ENCODE results near the gene NR0B1. TPM values are rescaled to one million over a fixed set of nuclear protein-coding genes. Genes with fewer than 3 reads are reported as not detected.

The NR0B1 gene, protein sequence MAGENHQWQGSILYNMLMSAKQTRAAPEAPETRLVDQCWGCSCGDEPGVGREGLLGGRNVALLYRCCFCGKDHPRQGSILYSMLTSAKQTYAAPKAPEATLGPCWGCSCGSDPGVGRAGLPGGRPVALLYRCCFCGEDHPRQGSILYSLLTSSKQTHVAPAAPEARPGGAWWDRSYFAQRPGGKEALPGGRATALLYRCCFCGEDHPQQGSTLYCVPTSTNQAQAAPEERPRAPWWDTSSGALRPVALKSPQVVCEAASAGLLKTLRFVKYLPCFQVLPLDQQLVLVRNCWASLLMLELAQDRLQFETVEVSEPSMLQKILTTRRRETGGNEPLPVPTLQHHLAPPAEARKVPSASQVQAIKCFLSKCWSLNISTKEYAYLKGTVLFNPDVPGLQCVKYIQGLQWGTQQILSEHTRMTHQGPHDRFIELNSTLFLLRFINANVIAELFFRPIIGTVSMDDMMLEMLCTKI
- total RNA-seq = not detected
- polyA plus RNA-seq = not detected
- 0 reads per million in 6 experiments for total RNA-seq

DNA sequence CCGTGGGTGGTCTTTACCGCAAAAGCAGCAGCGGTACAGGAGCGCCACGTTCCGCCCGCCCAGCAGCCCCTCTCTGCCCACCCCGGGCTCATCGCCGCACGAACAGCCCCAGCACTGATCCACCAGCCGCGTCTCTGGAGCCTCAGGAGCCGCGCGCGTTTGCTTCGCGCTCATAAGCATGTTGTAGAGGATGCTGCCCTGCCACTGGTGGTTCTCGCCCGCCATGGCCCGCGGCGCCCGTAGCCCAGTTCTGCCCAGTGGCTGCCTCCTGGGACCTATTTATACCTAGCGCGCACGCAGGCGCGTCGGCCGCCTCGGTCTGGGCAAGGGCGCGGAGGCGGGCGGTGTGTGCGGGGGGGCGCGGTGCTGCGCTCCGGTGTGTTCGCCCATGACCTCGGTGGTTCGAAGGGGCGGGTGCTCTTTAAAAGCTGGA is at the start of gene NR0B1:
Gene NR0B1 (minus strand): TSS at position 252 of the 433 bp plus-strand sequence. CDS start 27 bp downstream, at position 225.
- POLR2A ChIA-PET = no interaction called here
- DNase-seq (no peak), ATAC-seq (no peak)
- H3K4me3 Mint-ChIP-seq = no peak within 1 kb of the TSS
- no peak within 1 kb of the TSS for H3K27ac Mint-ChIP-seq
- peaks cover 0 to 3% (median 0%) of the 10 kb centered on the region in 9 donors for H3K9me3 Mint-ChIP-seq
- H3K36me3 Mint-ChIP-seq = no peaks in the 10 kb centered on the region
- no peaks in the 10 kb centered on the region for H3K4me1 Mint-ChIP-seq
- peaks cover 1 to 14% (median 8%) of the 10 kb centered on the region in 5 donors for H3K27me3 Mint-ChIP-seq

DNA sequence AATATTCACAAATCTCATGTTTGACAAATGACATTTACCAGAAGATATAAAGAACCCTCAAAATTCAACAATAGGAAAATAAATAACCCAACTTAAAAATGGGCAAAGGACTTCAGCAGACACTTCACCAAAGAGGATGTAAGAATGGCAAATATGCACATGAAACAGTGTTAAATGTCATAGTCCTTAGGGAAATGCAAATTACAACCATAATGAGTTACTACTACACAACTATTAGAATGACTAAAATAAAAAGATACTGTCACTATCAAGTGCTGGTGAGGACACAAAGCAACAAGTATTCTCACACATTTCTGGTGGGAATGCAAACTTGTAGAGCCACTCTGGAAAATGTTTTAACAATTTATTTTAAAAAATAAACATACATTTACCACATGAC is 40.8 kb upstream of the NR0B1 start:
- Mint-ChIP-seq H3K4me3 (no peak overlapping the region), H3K27me3 (no peaks in the 10 kb centered on the region), H3K9me3 (peaks cover 0 to 42% (median 9%) of the 10 kb centered on the region in 9 donors), H3K36me3 (peaks cover 0 to 7% (median 0%) of the 10 kb centered on the region in 3 donors), H3K27ac (no peak overlapping the region), H3K4me1 (no peaks in the 10 kb centered on the region)
- ATAC-seq (no peak), DNase-seq (no peak)
- POLR2A ChIA-PET = no interaction called here

DNA sequence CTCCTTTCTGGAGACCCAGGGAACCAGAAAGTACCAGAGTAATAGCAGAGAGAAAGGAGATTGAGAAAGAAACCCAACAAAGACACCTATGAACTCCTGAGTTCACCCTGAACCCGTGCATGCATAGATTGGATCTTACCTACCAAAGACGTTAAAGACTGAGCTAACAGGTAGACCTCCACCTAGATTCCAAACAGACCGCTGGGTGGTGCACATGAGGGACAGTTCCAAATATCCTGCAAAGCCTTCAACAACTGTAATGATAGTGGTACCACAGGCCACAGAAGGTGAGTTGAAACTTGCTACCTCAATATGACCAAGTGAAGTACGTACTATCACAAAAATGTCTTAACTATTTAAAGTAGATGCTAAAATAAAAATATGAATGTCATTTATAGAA is 34.0 kb upstream of the NR0B1 start:
- no peak for DNase-seq
- no peak for ATAC-seq
- no peak overlapping the region for H3K27ac Mint-ChIP-seq
- peaks cover 0 to 4% (median 0%) of the 10 kb centered on the region in 5 donors for H3K27me3 Mint-ChIP-seq
- no peaks in the 10 kb centered on the region for H3K36me3 Mint-ChIP-seq
- H3K4me3 Mint-ChIP-seq = no peak overlapping the region
- H3K9me3 Mint-ChIP-seq = peaks cover 0 to 9% (median 0%) of the 10 kb centered on the region in 9 donors
- POLR2A ChIA-PET = no interaction called here
- no peaks in the 10 kb centered on the region for H3K4me1 Mint-ChIP-seq

DNA sequence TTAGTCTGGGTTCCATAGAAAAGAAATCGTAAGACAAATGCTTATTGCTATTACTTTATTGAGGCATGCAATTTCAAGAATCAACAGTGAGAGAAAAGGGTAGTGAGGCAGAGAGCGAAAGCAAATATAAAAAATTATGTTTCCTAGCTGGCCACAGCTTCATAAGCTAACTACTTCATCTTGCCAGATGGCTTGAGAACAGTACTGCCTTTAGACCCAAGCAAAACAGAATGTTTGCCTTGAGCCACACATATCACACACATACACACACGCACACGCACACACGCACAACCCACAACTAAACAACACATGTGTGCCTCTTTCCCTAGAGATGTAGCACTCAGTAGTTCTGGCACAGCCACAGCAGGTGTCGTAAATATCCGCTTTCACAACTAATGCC is 31.6 kb upstream of the NR0B1 start:
- no peaks in the 10 kb centered on the region for H3K4me1 Mint-ChIP-seq
- no peak overlapping the region for H3K27ac Mint-ChIP-seq
- POLR2A ChIA-PET = no interaction called here
- H3K9me3 Mint-ChIP-seq = peaks cover 0 to 3% (median 0%) of the 10 kb centered on the region in 9 donors
- no peaks in the 10 kb centered on the region for H3K36me3 Mint-ChIP-seq
- H3K27me3 Mint-ChIP-seq = peaks cover 0 to 4% (median 0%) of the 10 kb centered on the region in 5 donors
- DNase-seq = no peak
- no peak overlapping the region for H3K4me3 Mint-ChIP-seq
- no peak for ATAC-seq

DNA sequence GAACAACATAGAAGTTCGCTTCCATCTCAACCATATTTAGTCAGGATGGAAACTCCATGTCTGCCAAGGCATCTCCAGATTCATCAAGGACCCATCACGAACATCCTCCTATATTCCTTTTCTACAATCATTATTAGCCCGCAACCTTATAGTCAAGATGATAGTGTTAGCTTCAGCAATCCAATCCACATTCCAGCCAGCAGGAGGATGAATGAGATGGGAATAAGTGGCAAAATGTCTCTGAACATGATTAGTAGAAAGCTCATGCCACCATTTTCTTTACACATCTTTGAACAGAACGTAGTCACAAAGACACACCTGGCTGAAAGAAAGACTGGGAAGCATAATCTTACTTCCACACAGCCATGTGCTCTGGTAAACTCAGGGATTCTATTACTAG is 18.6 kb upstream of the NR0B1 start:
- POLR2A ChIA-PET = no interaction called here
- Mint-ChIP-seq H3K27me3 (peaks cover 0 to 2% (median 0%) of the 10 kb centered on the region in 5 donors), H3K9me3 (peaks cover 0 to 3% (median 0%) of the 10 kb centered on the region in 9 donors), H3K36me3 (peaks cover 0 to 4% (median 0%) of the 10 kb centered on the region in 3 donors), H3K4me1 (no peaks in the 10 kb centered on the region), H3K4me3 (no peak overlapping the region), H3K27ac (no peak overlapping the region)
- no peak for ATAC-seq
- no peak for DNase-seq

DNA sequence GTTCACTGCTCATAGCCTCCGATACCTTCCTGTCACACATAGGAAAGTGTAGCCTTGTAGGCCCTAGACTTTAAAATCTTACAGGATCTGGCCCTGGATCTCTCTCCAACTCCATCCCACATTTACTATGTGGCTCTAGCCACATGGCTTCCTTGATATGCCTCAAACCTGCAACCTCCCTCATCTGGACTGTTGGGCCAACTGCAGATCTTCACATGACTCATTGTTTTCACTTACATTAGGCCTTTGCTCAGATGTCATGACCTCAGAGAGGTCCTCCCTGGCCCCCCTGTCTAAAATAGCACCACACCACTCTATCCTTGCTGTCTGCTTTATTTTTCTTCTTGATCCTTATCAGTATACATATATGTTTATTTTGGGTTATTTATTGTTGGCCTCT is 8.1 kb upstream of the NR0B1 start:
- peaks cover 0 to 2% (median 0%) of the 10 kb centered on the region in 9 donors for H3K9me3 Mint-ChIP-seq
- H3K27ac Mint-ChIP-seq = no peak overlapping the region
- H3K4me3 Mint-ChIP-seq = no peak overlapping the region
- DNase-seq = no peak
- H3K36me3 Mint-ChIP-seq = no peaks in the 10 kb centered on the region
- POLR2A ChIA-PET = no interaction called here
- no peak for ATAC-seq
- H3K4me1 Mint-ChIP-seq = no peaks in the 10 kb centered on the region
- H3K27me3 Mint-ChIP-seq = peaks cover 0 to 1% (median 0%) of the 10 kb centered on the region in 5 donors

DNA sequence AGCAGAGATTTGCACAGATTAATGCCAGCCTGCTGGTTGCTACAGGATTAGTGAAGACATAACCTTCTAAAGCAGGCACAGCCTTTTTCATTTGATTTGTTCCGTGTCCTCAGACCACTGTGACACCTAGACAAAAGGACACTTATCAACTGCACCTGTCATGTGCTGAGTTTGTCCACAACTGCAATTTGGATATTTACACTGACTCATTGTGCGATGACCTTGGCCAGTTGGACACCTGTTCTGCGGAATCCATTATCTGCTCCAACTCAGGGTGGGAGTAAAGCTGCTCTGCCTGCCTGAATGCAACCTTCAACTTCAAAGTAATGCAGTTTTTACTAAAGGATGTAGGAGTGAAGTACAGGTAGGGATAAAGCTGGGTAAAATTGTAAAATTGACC is 4.1 kb upstream of the NR0B1 start:
- no peaks in the 10 kb centered on the region for H3K4me1 Mint-ChIP-seq
- ATAC-seq = no peak
- H3K27me3 Mint-ChIP-seq = peaks cover 0 to 9% (median 6%) of the 10 kb centered on the region in 5 donors
- DNase-seq = no peak
- POLR2A ChIA-PET = no interaction called here
- H3K36me3 Mint-ChIP-seq = no peaks in the 10 kb centered on the region
- H3K27ac Mint-ChIP-seq = no peak overlapping the region
- H3K4me3 Mint-ChIP-seq = no peak overlapping the region
- peaks cover 0 to 4% (median 0%) of the 10 kb centered on the region in 9 donors for H3K9me3 Mint-ChIP-seq

DNA sequence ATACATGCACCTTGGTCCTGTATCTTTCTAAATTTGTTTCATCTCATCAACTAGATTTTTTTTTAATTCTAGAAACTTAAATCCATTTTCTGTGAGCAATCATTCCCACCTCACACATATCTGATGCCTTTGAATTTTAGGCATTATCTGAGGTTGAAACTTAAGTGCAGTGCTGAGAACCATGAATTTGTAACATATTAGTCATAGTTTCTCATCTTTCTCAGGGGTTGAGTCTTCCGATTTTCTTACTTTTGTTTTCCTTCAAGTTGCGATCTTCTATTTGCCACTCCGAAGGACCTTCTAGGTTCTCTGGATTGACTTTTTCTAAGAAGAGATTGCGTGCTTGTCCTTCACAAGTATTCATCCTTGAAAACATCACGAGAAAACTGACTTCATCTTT is 3.7 kb upstream of the NR0B1 start:
- H3K4me3 Mint-ChIP-seq = no peak overlapping the region
- POLR2A ChIA-PET = no interaction called here
- H3K27ac Mint-ChIP-seq = no peak overlapping the region
- H3K9me3 Mint-ChIP-seq = peaks cover 0 to 4% (median 0%) of the 10 kb centered on the region in 9 donors
- H3K4me1 Mint-ChIP-seq = no peaks in the 10 kb centered on the region
- peaks cover 0 to 9% (median 6%) of the 10 kb centered on the region in 5 donors for H3K27me3 Mint-ChIP-seq
- no peak for DNase-seq
- ATAC-seq = no peak
- no peaks in the 10 kb centered on the region for H3K36me3 Mint-ChIP-seq

DNA sequence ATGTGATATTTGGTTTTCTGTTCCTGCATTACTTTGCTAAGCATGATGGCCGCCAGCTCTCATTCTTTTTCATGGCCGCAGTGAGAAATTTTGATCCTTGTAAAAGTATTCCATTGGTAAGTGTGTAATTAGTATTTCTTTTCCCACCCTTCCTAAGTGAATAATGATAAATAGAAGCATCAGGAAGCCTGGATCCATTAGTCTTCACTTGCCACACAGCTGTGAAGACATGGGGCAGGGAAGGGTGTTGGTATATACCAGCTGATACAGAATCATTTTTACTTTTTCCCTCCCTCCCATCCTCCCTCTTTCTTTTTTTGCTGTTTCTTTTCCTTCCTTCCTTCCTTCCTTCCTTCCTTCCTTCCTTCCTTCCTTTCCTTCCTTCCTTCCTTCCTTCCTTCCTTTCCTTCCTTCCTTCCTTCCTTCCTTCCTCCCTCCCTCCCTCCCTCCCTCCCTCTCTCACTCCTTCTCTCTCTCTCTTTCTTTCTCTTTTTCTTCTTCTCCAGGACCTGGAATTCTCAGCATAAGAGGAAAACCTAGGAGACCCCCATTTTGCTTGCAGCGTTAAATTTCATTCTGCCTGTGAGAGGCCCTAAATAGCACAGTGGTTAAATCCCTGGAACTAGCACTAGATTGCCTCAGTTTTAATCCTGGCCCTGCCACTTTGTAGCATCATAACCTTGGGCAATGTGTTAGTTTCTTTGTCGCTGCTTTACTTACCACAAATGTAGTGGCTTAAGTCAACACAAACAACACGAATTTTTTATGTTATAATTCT is 1.4 kb upstream of the NR0B1 start:
- H3K4me3 Mint-ChIP-seq = no peak overlapping the region
- no peaks in the 10 kb centered on the region for H3K36me3 Mint-ChIP-seq
- POLR2A ChIA-PET = no interaction called here
- ATAC-seq (no peak), DNase-seq (no peak)
- H3K4me1 Mint-ChIP-seq = no peaks in the 10 kb centered on the region
- peaks cover 0 to 5% (median 0%) of the 10 kb centered on the region in 9 donors for H3K9me3 Mint-ChIP-seq
- no peak overlapping the region for H3K27ac Mint-ChIP-seq
- H3K27me3 Mint-ChIP-seq = peaks cover 1 to 14% (median 8%) of the 10 kb centered on the region in 5 donors

DNA sequence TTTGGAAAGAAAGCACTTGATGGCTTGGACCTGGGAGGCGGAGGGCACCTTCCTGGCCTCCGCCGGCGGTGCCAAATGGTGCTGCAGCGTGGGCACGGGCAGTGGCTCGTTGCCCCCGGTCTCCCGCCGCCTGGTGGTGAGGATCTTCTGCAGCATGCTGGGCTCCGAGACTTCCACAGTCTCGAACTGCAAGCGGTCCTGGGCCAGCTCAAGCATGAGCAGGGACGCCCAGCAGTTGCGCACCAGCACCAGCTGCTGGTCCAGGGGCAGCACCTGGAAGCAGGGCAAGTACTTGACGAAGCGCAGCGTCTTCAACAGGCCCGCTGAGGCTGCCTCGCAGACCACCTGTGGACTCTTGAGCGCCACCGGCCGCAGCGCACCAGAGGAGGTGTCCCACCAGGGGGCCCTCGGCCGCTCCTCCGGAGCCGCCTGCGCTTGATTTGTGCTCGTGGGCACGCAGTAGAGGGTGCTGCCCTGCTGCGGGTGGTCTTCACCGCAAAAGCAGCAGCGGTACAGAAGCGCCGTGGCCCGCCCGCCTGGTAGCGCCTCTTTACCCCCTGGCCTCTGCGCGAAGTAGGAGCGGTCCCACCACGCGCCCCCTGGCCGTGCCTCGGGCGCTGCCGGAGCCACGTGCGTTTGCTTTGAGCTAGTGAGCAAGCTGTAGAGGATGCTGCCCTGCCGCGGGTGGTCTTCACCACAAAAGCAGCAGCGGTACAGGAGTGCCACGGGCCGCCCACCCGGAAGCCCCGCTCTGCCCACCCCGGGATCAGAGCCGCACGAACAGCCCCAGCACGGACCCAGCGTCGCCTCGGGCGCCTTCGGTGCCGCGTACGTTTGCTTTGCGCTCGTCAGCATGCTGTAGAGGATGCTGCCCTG is 689 bp downstream of the NR0B1 start:
- Mint-ChIP-seq H3K4me3 (no peak overlapping the region), H3K27ac (no peak overlapping the region), H3K27me3 (peaks cover 1 to 14% (median 8%) of the 10 kb centered on the region in 5 donors), H3K36me3 (no peaks in the 10 kb centered on the region), H3K4me1 (no peaks in the 10 kb centered on the region), H3K9me3 (peaks cover 0 to 3% (median 0%) of the 10 kb centered on the region in 9 donors)
- ATAC-seq (no peak), DNase-seq (no peak)
- POLR2A ChIA-PET = no interaction called here

DNA sequence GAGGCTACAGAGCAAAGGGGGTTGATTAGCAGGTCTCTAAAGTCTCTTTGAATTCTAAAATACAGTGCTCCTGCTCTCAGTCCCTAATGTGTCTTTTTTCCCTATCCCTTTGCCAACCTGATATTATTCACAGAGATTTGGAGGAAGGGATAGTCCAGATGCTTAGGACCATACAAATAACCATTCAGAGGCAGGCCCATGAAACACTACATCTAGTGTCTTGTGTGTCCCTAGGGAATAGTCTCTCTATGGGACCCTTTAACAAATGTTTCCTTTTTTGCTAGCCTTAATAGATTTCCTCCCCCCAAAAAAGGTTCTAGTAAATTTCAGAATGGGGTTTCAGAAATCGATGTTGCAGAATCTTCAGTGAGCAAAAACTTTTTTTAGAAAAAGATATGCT is 1.7 kb downstream of the NR0B1 start:
- H3K27ac Mint-ChIP-seq = no peak overlapping the region
- H3K4me3 Mint-ChIP-seq = no peak overlapping the region
- peaks cover 1 to 16% (median 8%) of the 10 kb centered on the region in 5 donors for H3K27me3 Mint-ChIP-seq
- DNase-seq = no peak
- ATAC-seq = no peak
- no peaks in the 10 kb centered on the region for H3K4me1 Mint-ChIP-seq
- no peaks in the 10 kb centered on the region for H3K36me3 Mint-ChIP-seq
- H3K9me3 Mint-ChIP-seq = peaks cover 0 to 3% (median 0%) of the 10 kb centered on the region in 9 donors
- POLR2A ChIA-PET = no interaction called here

DNA sequence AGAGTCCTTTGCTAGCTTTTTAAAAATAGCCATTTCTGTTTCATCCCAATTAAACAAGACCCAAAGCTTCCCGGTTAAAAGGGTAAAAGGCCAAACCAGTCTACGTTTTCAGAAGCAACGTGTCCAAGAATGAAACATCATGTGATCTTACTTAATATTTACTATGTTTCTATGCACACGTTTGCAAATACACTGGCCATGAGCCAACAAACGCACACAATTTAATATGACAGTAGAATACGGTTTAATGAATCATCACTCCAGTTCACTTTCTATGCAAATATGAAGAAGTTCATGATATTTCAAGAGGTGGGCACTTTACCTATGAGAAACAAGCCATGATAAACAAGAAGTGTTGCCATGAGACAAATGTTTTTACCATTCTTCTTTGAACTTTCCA is 4.3 kb downstream of the NR0B1 start:
- no peak overlapping the region for H3K4me3 Mint-ChIP-seq
- peaks cover 0 to 5% (median 0%) of the 10 kb centered on the region in 9 donors for H3K9me3 Mint-ChIP-seq
- H3K36me3 Mint-ChIP-seq = no peaks in the 10 kb centered on the region
- no peaks in the 10 kb centered on the region for H3K4me1 Mint-ChIP-seq
- no peak overlapping the region for H3K27ac Mint-ChIP-seq
- POLR2A ChIA-PET = no interaction called here
- peaks cover 1 to 13% (median 5%) of the 10 kb centered on the region in 5 donors for H3K27me3 Mint-ChIP-seq
- no peak for ATAC-seq
- no peak for DNase-seq

Measured in naive thymus-derived CD8-positive, alpha-beta T cell (primary cell).